ENCODE measurements around the gene CDH3.

CDH3 gene

DNA sequence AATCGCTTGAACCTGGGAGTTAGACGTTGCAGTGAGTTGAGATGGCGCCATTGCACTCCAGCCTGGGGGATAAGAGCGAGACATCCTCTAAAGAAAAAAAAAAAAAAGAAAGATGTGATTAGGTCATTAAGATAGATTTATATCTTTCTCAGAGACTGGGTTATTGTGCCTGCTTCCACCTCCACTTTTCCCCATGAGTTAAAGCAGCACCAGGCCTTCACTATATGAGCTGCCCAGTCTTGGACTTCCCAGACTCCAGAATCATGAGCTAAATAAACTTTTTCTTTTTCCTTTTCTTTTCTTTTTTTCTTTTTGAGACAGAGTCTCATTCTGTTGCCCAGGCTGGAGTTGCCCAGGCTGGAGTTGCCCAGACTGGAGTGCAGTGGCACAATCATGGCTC is 72.6 kb downstream of the CDH3 start:
- no peak overlapping the region for H3K27ac ChIP-seq (ENCODE audit: low read length)
- no peak for DNase-seq (ENCODE audit: low read depth, low spot score)
- H3K27me3 ChIP-seq (ENCODE audit: control insufficient read depth, insufficient read depth, low read length) = no peaks in the 10 kb centered on the region
- no peaks in the 10 kb centered on the region for H3K9me3 ChIP-seq (ENCODE audit: control insufficient read depth, insufficient read depth, low read length)
- peaks cover 1% of the 10 kb centered on the region; the same call in 1 of the 2 replicates for H3K4me1 ChIP-seq (ENCODE audit: control insufficient read depth, insufficient read depth, low read length)
- H3K4me3 ChIP-seq (ENCODE audit: low read length) = no peak overlapping the region
- H3K36me3 ChIP-seq (ENCODE audit: control insufficient read depth, insufficient read depth, low read length) = no peaks in the 10 kb centered on the region
- WGBS (ENCODE audit: insufficient coverage, insufficient read length) = no CpG with 5 or more reads among the region's 4 CpGs

DNA sequence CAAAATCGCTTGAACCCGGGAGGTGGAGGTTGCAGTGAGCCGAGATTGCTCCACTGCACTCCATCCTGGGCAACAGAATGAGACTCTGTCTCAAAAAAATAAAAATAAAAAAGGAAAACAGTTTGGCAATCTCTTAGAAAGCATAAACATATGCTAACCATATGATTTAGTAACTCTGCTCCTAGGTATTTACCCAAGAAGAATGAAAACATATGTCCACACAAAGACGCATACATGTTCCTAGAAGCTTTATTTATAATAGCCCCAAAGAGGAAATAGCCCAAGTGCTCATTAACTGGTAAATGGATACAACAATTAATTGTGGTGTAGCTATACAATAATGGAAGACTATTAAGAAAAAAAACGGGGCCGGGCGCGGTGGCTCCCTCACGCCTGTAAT is 73.5 kb downstream of the CDH3 start:
- H3K4me3 ChIP-seq (ENCODE audit: low read length) = no peak overlapping the region
- WGBS (ENCODE audit: insufficient coverage, insufficient read length) = no CpG with 5 or more reads among the region's 9 CpGs
- no peaks in the 10 kb centered on the region for H3K27me3 ChIP-seq (ENCODE audit: control insufficient read depth, insufficient read depth, low read length)
- H3K4me1 ChIP-seq (ENCODE audit: control insufficient read depth, insufficient read depth, low read length) = peaks cover 1% of the 10 kb centered on the region; the same call in 1 of the 2 replicates
- H3K27ac ChIP-seq (ENCODE audit: low read length) = no peak overlapping the region
- no peaks in the 10 kb centered on the region for H3K9me3 ChIP-seq (ENCODE audit: control insufficient read depth, insufficient read depth, low read length)
- DNase-seq (ENCODE audit: low read depth, low spot score) = no peak
- H3K36me3 ChIP-seq (ENCODE audit: control insufficient read depth, insufficient read depth, low read length) = no peaks in the 10 kb centered on the region

DNA sequence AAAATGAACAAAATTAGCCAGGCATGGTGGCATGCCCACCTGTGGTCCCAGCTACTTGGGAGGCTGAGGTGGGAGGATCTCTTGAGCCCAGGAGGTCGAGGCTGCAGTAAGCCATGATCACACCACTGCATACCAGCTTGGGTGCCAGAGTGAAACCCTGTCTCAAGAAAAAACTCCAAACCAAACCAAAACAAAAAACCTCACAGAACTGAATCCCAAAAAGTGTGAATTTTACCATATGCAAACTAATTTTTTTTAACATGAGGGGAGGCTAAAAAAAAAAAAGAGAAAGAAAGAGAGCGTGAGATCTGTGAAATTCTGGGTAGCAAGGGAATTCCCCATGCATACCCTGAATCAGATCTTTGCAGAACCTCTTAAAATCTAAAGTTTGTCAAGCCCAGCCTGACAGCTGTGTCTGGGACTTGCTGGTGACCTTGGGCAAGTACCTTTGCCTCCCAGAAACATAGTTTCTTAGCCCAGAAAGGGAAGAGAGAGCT is 74.9 kb downstream of the CDH3 start:
- DNase-seq (ENCODE audit: low read depth, low spot score) = no peak
- Histone ChIP-seq H3K36me3 (ENCODE audit: control insufficient read depth, insufficient read depth, low read length) (no peaks in the 10 kb centered on the region), H3K27me3 (ENCODE audit: control insufficient read depth, insufficient read depth, low read length) (no peaks in the 10 kb centered on the region), H3K9me3 (ENCODE audit: control insufficient read depth, insufficient read depth, low read length) (no peaks in the 10 kb centered on the region; the same call in 1 of the 2 replicates), H3K4me1 (ENCODE audit: control insufficient read depth, insufficient read depth, low read length) (peaks cover 4% of the 10 kb centered on the region), H3K27ac (ENCODE audit: low read length) (no peak overlapping the region), H3K4me3 (ENCODE audit: low read length) (no peak overlapping the region)
- WGBS (ENCODE audit: insufficient coverage, insufficient read length) = no CpG with 5 or more reads among the region's 2 CpGs

DNA sequence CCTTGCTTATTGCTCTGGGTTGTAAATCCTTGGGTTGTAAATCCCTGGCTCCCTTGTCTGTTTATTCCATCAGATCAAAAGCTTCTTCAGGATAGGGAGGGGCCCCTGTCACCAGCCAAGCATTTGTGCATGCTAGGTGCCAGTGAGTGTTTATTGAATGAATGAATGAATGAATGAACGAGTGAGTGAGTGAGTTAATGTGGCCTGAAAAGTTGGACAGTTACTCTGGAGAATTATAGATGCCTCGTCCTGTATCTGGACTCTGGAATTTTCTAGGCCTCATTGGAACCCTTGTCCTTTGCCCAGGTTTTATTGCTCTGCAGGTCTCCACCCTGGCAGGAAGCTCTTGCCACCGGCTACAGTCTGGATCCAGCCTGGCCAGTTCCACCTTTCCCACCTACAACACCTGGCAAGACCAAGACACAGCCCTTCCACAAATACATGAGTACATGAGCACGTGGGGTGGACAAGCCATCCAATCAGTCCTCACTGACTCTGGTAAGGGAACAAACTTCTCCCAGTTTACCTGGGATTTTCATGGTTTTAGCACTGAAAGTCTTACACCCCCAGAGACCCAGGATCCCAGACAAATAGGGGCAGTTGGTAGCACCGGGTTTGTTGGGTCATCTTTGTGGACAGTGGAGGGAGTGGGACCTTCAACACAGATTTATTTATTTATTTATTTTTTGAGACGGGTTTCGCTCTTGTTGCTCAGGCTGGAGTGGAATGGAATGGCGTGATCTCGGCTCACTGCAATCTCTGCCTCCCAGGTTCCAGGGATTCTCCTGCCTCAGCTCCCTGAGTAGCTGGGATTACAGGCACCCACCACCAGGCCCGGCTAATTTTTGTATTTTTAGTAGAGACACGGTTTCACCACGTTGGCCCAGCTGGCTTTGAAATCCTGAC is 77.3 kb downstream of the CDH3 start:
- Histone ChIP-seq H3K36me3 (ENCODE audit: control insufficient read depth, insufficient read depth, low read length) (no peaks in the 10 kb centered on the region), H3K27ac (ENCODE audit: low read length) (no peak overlapping the region), H3K9me3 (ENCODE audit: control insufficient read depth, insufficient read depth, low read length) (no peaks in the 10 kb centered on the region; the same call in 1 of the 2 replicates), H3K4me3 (ENCODE audit: low read length) (no peak overlapping the region), H3K27me3 (ENCODE audit: control insufficient read depth, insufficient read depth, low read length) (no peaks in the 10 kb centered on the region), H3K4me1 (ENCODE audit: control insufficient read depth, insufficient read depth, low read length) (peaks cover 3% of the 10 kb centered on the region)
- DNase-seq (ENCODE audit: low read depth, low spot score) = no peak
- WGBS (ENCODE audit: insufficient coverage, insufficient read length) = no CpG with 5 or more reads among the region's 12 CpGs

DNA sequence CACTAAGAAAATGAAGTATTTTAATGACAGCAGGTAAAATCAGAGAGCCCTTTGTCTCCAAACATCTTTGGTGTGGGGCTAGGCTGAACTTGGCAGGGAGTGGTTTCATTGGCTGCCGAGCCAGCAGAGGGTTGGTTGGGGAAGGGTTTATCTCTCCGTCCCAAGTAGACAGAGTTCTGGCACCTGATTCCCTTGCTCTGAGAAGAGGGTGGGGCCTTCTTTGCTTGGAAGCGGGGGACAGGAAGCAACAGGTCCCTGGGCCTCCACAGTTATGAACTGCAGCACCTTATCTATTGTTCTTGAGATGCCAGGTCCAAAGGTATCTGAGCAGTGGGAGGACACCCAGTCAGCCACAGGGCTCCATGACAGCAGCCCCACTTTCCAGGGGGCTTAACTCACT is 79.7 kb downstream of the CDH3 start:
- H3K9me3 ChIP-seq (ENCODE audit: control insufficient read depth, insufficient read depth, low read length) = no peaks in the 10 kb centered on the region; the same call in 1 of the 2 replicates
- peaks cover 3% of the 10 kb centered on the region for H3K4me1 ChIP-seq (ENCODE audit: control insufficient read depth, insufficient read depth, low read length)
- H3K27me3 ChIP-seq (ENCODE audit: control insufficient read depth, insufficient read depth, low read length) = no peaks in the 10 kb centered on the region
- WGBS (ENCODE audit: insufficient coverage, insufficient read length) = no CpG with 5 or more reads among the region's 3 CpGs
- H3K36me3 ChIP-seq (ENCODE audit: control insufficient read depth, insufficient read depth, low read length) = no peaks in the 10 kb centered on the region
- H3K4me3 ChIP-seq (ENCODE audit: low read length) = no peak overlapping the region
- no peak for DNase-seq (ENCODE audit: low read depth, low spot score)
- no peak overlapping the region for H3K27ac ChIP-seq (ENCODE audit: low read length)

DNA sequence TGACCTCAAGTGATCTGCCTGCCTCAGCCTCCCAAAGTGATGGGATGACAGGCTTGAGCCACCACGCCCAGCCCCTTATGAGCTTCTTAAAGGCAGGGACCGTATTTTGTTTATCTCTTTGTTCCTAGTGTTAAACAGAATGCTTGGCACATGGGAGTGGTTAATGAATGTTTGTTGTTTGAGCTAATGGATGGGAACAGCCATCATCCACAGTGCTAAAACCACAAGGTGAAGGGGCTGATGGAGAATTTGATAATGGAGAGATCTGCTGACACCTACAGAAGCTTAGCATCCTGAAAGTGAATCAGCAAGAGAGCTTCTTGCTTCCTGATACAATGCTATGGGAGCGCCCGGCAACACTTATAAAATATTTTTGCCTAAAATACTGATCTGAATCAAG is 83.4 kb downstream of the CDH3 start:
- Histone ChIP-seq H3K27me3 (ENCODE audit: control insufficient read depth, insufficient read depth, low read length) (no peaks in the 10 kb centered on the region), H3K9me3 (ENCODE audit: control insufficient read depth, insufficient read depth, low read length) (no peaks in the 10 kb centered on the region; the same call in 1 of the 2 replicates), H3K27ac (ENCODE audit: low read length) (no peak overlapping the region), H3K4me1 (ENCODE audit: control insufficient read depth, insufficient read depth, low read length) (peaks cover 8% of the 10 kb centered on the region), H3K36me3 (ENCODE audit: control insufficient read depth, insufficient read depth, low read length) (no peaks in the 10 kb centered on the region), H3K4me3 (ENCODE audit: low read length) (no peak overlapping the region)
- WGBS (ENCODE audit: insufficient coverage, insufficient read length) = no CpG with 5 or more reads among the region's 4 CpGs
- no peak for DNase-seq (ENCODE audit: low read depth, low spot score)

DNA sequence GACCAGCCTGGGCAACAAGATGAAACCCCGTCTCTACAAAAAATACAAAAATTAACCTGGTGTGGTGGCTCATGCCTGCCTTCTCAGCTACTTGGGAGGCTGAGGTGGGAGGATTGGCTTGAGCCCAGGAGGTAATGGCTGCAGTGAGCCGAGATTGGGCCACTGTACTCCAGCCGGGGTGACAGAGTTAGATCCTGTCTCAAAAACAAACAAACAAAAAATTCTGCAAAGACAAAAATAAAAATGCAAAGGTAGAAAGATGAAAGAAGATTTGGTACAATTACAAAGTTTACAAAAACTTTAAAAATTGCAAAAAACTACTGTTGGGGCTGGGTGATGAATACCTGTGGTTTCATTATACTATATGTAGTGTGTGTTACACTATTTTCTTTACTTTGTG is 86.5 kb downstream of the CDH3 start:
- Histone ChIP-seq H3K36me3 (ENCODE audit: control insufficient read depth, insufficient read depth, low read length) (no peaks in the 10 kb centered on the region), H3K27me3 (ENCODE audit: control insufficient read depth, insufficient read depth, low read length) (no peaks in the 10 kb centered on the region), H3K4me3 (ENCODE audit: low read length) (no peak overlapping the region), H3K27ac (ENCODE audit: low read length) (no peak overlapping the region), H3K9me3 (ENCODE audit: control insufficient read depth, insufficient read depth, low read length) (no peaks in the 10 kb centered on the region), H3K4me1 (ENCODE audit: control insufficient read depth, insufficient read depth, low read length) (peaks cover 5% of the 10 kb centered on the region)
- DNase-seq (ENCODE audit: low read depth, low spot score) = no peak
- WGBS (ENCODE audit: insufficient coverage, insufficient read length) = no CpG with 5 or more reads among the region's 3 CpGs

DNA sequence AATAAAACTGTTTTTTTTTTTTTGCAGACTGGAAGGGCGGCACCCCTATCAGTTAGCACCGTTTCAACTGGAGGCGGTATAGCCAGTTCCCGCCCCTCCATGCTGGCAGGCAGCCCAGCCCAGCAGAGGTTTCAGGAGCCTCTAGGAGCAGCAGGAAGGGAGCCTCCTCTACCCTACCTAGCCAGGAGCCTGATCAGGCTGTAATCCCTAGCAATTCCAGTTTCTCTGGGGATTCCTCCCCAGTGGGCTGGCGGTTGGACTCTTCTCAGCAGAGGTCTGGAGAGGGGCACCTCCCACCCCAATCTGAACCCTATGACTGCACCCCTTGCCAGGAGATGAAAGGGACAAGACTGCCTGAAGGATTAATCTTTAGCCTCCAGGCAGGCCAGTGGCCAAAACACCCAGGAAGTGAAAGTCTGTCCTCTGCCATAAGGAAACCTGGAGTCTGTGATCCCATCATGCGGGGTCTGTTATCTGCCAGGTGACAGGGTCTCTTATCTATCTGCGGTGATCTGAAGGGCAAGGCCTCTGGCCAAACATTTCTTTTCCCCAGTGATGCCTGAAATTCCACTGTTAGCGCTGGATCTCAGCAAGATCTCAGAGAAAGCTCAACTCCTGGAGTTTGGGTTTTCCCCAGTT is 87.1 kb downstream of the CDH3 start:
- DNase-seq (ENCODE audit: low read depth, low spot score) = no peak
- no CpG with 5 or more reads among the region's 8 CpGs for WGBS (ENCODE audit: insufficient coverage, insufficient read length)
- H3K4me1 ChIP-seq (ENCODE audit: control insufficient read depth, insufficient read depth, low read length) = peaks cover 5% of the 10 kb centered on the region
- H3K4me3 ChIP-seq (ENCODE audit: low read length) = no peak overlapping the region
- H3K36me3 ChIP-seq (ENCODE audit: control insufficient read depth, insufficient read depth, low read length) = no peaks in the 10 kb centered on the region
- no peaks in the 10 kb centered on the region for H3K27me3 ChIP-seq (ENCODE audit: control insufficient read depth, insufficient read depth, low read length)
- no peaks in the 10 kb centered on the region for H3K9me3 ChIP-seq (ENCODE audit: control insufficient read depth, insufficient read depth, low read length)
- H3K27ac ChIP-seq (ENCODE audit: low read length) = no peak overlapping the region

DNA sequence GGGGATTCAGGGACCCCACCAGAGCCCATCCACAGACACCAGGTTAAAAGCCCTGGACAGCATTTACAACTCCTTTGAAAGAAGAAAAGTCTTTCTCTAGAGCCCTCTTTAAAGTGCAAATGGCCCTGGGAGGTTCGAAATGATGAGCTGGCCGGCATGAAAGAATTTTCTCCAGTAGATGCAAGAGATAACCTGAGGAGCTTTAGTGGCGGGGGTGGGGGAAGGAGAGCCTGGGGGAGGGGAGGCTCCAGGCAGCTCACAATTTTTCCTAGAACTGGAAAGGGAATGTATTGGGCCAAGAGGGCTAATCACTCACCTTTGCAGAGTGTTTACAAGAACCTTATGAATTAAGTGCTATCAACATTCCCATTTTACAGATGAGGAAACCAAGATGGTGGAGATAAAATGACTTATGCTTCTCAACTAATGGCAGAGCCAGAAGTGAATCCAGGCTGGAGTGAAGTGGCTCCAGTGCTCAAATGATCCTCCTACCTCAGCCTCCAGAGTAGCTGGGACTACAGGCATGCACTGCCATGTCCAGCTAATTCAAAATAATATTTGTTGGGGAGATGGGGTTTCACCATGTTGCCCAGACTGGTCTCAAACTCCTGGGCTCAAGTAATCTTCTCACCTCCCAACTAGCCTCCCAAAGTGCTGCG is 87.8 kb downstream of the CDH3 start:
- no peaks in the 10 kb centered on the region for H3K36me3 ChIP-seq (ENCODE audit: control insufficient read depth, insufficient read depth, low read length)
- no peak overlapping the region for H3K4me3 ChIP-seq (ENCODE audit: low read length)
- H3K9me3 ChIP-seq (ENCODE audit: control insufficient read depth, insufficient read depth, low read length) = no peaks in the 10 kb centered on the region
- whole genome bisulfite sequencing (ENCODE audit: insufficient coverage, insufficient read length) = no CpG with 5 or more reads among the region's 4 CpGs
- no peak overlapping the region for H3K27ac ChIP-seq (ENCODE audit: low read length)
- H3K4me1 ChIP-seq (ENCODE audit: control insufficient read depth, insufficient read depth, low read length) = peaks cover 5% of the 10 kb centered on the region
- no peak for DNase-seq (ENCODE audit: low read depth, low spot score)
- H3K27me3 ChIP-seq (ENCODE audit: control insufficient read depth, insufficient read depth, low read length) = no peaks in the 10 kb centered on the region

DNA sequence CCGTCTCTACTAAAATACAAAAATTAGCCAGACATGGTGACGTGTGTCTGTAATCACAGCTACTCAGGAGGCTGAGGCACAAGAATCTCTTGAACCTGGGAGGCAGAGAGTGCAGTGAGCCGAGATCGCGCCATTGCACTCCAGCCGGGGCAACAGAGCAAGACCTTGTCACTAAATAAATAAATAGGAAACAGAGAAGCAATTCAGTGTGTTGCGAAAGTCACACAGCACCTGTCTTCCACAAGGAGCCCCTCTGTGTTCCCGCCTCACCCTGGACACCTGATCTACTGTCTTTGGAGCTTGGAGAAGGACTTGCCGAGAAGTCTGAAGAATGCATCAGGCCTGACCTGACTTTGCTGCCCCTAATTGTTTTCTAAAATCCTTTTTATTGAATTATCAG is 88.5 kb downstream of the CDH3 start:
- H3K4me3 ChIP-seq (ENCODE audit: low read length) = no peak overlapping the region
- no peaks in the 10 kb centered on the region for H3K36me3 ChIP-seq (ENCODE audit: control insufficient read depth, insufficient read depth, low read length)
- H3K9me3 ChIP-seq (ENCODE audit: control insufficient read depth, insufficient read depth, low read length) = no peaks in the 10 kb centered on the region
- no peak overlapping the region for H3K27ac ChIP-seq (ENCODE audit: low read length)
- no peak for DNase-seq (ENCODE audit: low read depth, low spot score)
- no peaks in the 10 kb centered on the region for H3K27me3 ChIP-seq (ENCODE audit: control insufficient read depth, insufficient read depth, low read length)
- peaks cover 5% of the 10 kb centered on the region for H3K4me1 ChIP-seq (ENCODE audit: control insufficient read depth, insufficient read depth, low read length)
- no CpG with 5 or more reads among the region's 9 CpGs for WGBS (ENCODE audit: insufficient coverage, insufficient read length)
